Esophagus muscularis mucosa (tissue), 4 donors: Measurements from ENCODE around the gene CPLX4. TPM values are rescaled to one million over a fixed set of nuclear protein-coding genes. Genes with fewer than 3 reads are reported as not detected.
A peak's percentile ranks its signal among the peaks of the same experiment; 100 is the strongest.

Experiments used
- DNase-seq: peaks from one replicate; pipeline ENCODE4 v3.0.0-alpha.2; 2017; ENCODE audit errors: extremely low spot score
- H3K27ac ChIP-seq, 4 donors: fragments of 200-600 bp; sonication (generic); replicated peaks in 1 of 4; 1 replicate in 3 of 4; 2 replicates in 1 of 4; pipeline ENCODE4 v1.5.1; 2016 to 2019; ENCODE audit warnings: mild to moderate bottlenecking in 1 of 4
- H3K27me3 ChIP-seq, 4 donors: fragments of 200-600 bp; sonication (generic); one replicate each; pipeline versions ENCODE4 v1.5.1 to v1.6.0; 2016 to 2019
- H3K36me3 ChIP-seq, 4 donors: fragments of 200-600 bp; sonication (generic); one replicate each; pipeline ENCODE4 v1.5.1; 2016 to 2019
- H3K4me1 ChIP-seq, 4 donors: fragments of 200-600 bp; sonication (generic); one replicate each; pipeline ENCODE4 v1.5.1; 2016 to 2019
- H3K4me3 ChIP-seq, 4 donors: fragments of 200-600 bp; sonication (generic); 1 replicate in 2 of 4; 2 replicates in 2 of 4; pipeline ENCODE4 v1.5.1; 2016 to 2019; ENCODE audit warnings: mild to moderate bottlenecking in 4 of 4, moderate library complexity in 1 of 4
- H3K9me3 ChIP-seq, 4 donors: fragments of 200-600 bp; sonication (generic); 1 replicate in 3 of 4; 2 replicates in 1 of 4; pipeline ENCODE4 v1.5.1; 2016 to 2019
- CTCF ChIP-seq, 3 experiments: fragments of 200-600 bp in 2 of 3; fragments of 450-650 bp in 1 of 3; sonication (generic) in 2 of 3; IDR thresholded peaks; one replicate each; pipeline ENCODE4 v1.5.1; 2017 to 2019; ENCODE audit warnings: antibody characterized with exemption in 3 of 3, mild to moderate bottlenecking in 2 of 3, moderate library complexity in 1 of 3
- EP300 ChIP-seq: sonication (generic); formaldehyde crosslinking; IDR thresholded peaks from one replicate; pipeline ENCODE4 v1.6.1; 2017; ENCODE audit warnings: antibody characterized with exemption
- POLR2A ChIP-seq: fragments of 450-650 bp; IDR thresholded peaks from one replicate; pipeline ENCODE4 v1.6.1; 2017; ENCODE audit warnings: antibody characterized with exemption, moderate library complexity, mild to moderate bottlenecking, low read depth
- POLR2AphosphoS5 ChIP-seq, 2 donors: sonication (generic); formaldehyde crosslinking; IDR thresholded peaks; one replicate each; pipeline ENCODE4 v1.6.1; 2017; ENCODE audit warnings: antibody characterized with exemption in 2 of 2
- whole genome bisulfite sequencing: methylation state at CpG from one replicate; pipeline ENCODE4 v1.1.5; 2018; 5-methylcytosine and 5-hydroxymethylcytosine counted together
- intact Hi-C: fragments of 100-400 bp; cut with DNase I; formaldehyde crosslinking; loops from one replicate; pipeline ENCODE4 v1.15.1; 2023
- total RNA-seq, 4 donors: library from RNA; depleted of rRNA; stranded (reverse); fragments of >200 nt; gene quantifications; one replicate each; pipeline versions ENCODE4 v1.1.0 to v1.2.1, GENCODE V29; 2016

The CPLX4 gene
- total RNA-seq, 4 donors from 2014 or later = not detected

- H3K4me3 ChIP-seq = peak overlapping the region; percentile 75 to 96 (median 90)
- peaks cover 9 to 31% (median 17%) of the 10 kb centered on the region in 4 donors for H3K36me3 ChIP-seq
- H3K27ac ChIP-seq = peak overlapping the region; percentile 87 to 89 (median 88)
- intact Hi-C loops = no loop called here
- H3K9me3 ChIP-seq = no peaks in the 10 kb centered on the region
- WGBS = under 1% methylated on average over 8 of the region's 8 CpGs
- H3K27me3 ChIP-seq = no peaks in the 10 kb centered on the region
- no peak for DNase-seq
- TF ChIP-seq POLR2AphosphoS5 (IDR thresholded peaks at IDR 0.05) = no peak
- TF ChIP-seq POLR2A = no peak
- TF ChIP-seq EP300 = no peak
- TF ChIP-seq CTCF (IDR thresholded peaks at IDR 0.05) = no peak
- peaks cover 10 to 35% (median 29%) of the 10 kb centered on the region in 4 donors for H3K4me1 ChIP-seq
These were observed 39.9 kb upstream of the CPLX4 start for GRCh38 chr18:59358414-59358711.

- H3K4me3 ChIP-seq = peak overlapping the region; percentile 75 to 96 (median 90)
These were observed 39.5 kb upstream of the CPLX4 start for GRCh38 chr18:59357928-59358327.

GRCh38 chr18:59354731-59355130 lies 36.3 kb upstream of the CPLX4 start:
- Histone ChIP-seq H3K4me1 (peaks cover 4 to 29% (median 22%) of the 10 kb centered on the region in 4 donors), H3K36me3 (peaks cover 23 to 67% (median 51%) of the 10 kb centered on the region in 4 donors), H3K9me3 (no peaks in the 10 kb centered on the region), H3K27ac (no peak overlapping the region), H3K27me3 (no peaks in the 10 kb centered on the region), H3K4me3 (no peak overlapping the region)
- no peak for DNase-seq
- 87% methylated on average over 2 of the region's 2 CpGs for WGBS
- intact Hi-C loops = no loop called here
- TF ChIP-seq POLR2AphosphoS5 (IDR thresholded peaks at IDR 0.05) = no peak
- TF ChIP-seq POLR2A = no peak
- TF ChIP-seq CTCF (IDR thresholded peaks at IDR 0.05) = no peak
- no peak for TF ChIP-seq EP300

More at GRCh38 chr18:59357928-59358327, 39.5 kb upstream of the CPLX4 start:
- no peak for TF ChIP-seq POLR2A
- no peak for TF ChIP-seq POLR2AphosphoS5 (IDR thresholded peaks at IDR 0.05)
- TF ChIP-seq CTCF (IDR thresholded peaks at IDR 0.05) = no peak
- TF ChIP-seq EP300 = no peak
- Histone ChIP-seq H3K36me3 (peaks cover 9 to 36% (median 21%) of the 10 kb centered on the region in 4 donors), H3K9me3 (no peaks in the 10 kb centered on the region), H3K27ac (peak overlapping the region; percentile 87 to 89 (median 88)), H3K4me1 (peaks cover 10 to 35% (median 29%) of the 10 kb centered on the region in 4 donors), H3K27me3 (no peaks in the 10 kb centered on the region)
- intact Hi-C loops = no loop called here
- no peak for DNase-seq
- 5% methylated on average over 4 of the region's 4 CpGs for WGBS

GRCh38 chr18:59353079-59353680 lies 34.7 kb upstream of the CPLX4 start:
- Histone ChIP-seq H3K4me3 (no peak overlapping the region), H3K27me3 (no peaks in the 10 kb centered on the region), H3K27ac (no peak overlapping the region), H3K36me3 (peaks cover 28 to 83% (median 60%) of the 10 kb centered on the region in 4 donors), H3K4me1 (peaks cover 3 to 22% (median 15%) of the 10 kb centered on the region in 4 donors), H3K9me3 (no peaks in the 10 kb centered on the region)
- no peak for TF ChIP-seq POLR2A
- TF ChIP-seq POLR2AphosphoS5 (IDR thresholded peaks at IDR 0.05) = no peak
- TF ChIP-seq EP300 = no peak
- TF ChIP-seq CTCF (IDR thresholded peaks at IDR 0.05) = no peak
- DNase-seq = no peak
- intact Hi-C loops = no loop called here
- WGBS = 81% methylated on average over 4 of the region's 4 CpGs
